HG03159 (cell line): Measurements from ENCODE around the gene PDC.
"Not testable (repeated sequence)": the region's sequence is repeated elsewhere in the genome, so short reads cannot be mapped to it uniquely, and the experiment has no call there.

ENCODE experiments used
- ATAC-seq: cut with Tn5 transposase; IDR thresholded peaks from one replicate; pipeline ENCODE4 v1.9.1; 2021; ENCODE audit warnings: mild to moderate bottlenecking, moderate library complexity; ENCODE audit not compliant: unreplicated experiment

Gene PDC

DNA sequence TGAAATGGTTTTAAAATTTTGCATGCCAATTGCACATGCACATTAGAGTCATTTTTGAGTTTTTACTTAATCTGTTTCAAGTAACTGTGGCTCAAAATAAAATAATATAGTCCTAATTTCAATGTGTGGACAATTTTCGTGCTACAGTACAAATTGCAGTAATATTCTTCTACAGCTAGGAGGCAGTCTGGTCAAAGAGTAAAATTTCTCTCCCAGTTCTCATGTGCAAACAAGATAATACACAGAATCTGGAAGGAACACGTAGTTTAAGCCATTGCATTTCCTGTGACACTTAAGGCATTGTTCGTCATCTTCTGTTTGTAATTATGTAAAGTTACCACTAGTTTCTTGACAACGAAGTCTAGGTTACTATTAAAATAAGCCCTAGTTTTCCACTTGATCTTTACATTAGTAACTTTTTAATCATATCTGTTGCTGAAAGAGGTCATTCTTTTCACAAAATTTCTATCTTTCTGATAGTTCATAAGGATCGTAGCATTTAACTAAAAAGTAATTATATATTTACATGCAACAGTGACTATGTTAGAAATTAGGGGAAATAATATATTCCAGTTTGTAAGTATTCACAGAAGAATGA lies 56.4 kb downstream of the PDC start:
- peak; percentile 58 for ATAC-seq

DNA sequence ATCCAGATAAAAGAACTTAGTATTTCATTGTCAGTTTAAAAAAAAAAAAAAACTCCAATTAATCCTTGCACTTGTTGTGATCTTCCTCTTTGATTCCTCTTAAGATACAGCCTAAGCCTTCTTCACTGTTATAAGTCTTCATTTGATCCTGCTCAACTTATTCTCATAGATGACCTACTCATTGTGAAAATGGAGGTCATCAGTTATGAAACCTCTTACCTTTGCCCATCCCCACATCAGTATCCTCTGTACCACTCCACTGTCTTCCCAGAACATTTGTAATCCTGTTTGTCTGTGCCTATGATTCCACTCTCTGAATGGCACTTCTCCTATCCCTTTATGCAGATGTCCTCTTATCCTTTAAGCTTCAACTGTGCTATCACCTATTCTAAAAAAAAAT lies 57.3 kb downstream of the PDC start:
- no peak for ATAC-seq

- not testable (repeated sequence) for ATAC-seq
Measured at GRCh38 chr1:186401446-186401845, 59.5 kb downstream of the PDC start.
